Breast epithelium (tissue), 3 donors: ENCODE measurements around the gene SHB.

Source experiments
- CTCF ChIP-seq, 3 donors: fragments of 450-650 bp; IDR thresholded peaks; one replicate each; pipeline ENCODE4 v1.5.1; 2016 to 2017; ENCODE audit warnings: antibody characterized with exemption in 3 of 3, mild to moderate bottlenecking in 3 of 3, moderate library complexity in 3 of 3
- POLR2AphosphoS5 ChIP-seq, 3 donors: sonication (generic); formaldehyde crosslinking; IDR thresholded peaks; one replicate each; pipeline ENCODE4 v1.6.1; 2017; ENCODE audit warnings: antibody characterized with exemption in 3 of 3

- no peak for TF ChIP-seq CTCF (IDR thresholded peaks at IDR 0.05)
- no peak for TF ChIP-seq POLR2AphosphoS5 (IDR thresholded peaks at IDR 0.05)
Measured at GRCh38 chr9:38107405-38107804, 38.4 kb upstream of the SHB start.
